GM23248 (cell line): ENCODE results near the gene KCP. TPM values are rescaled to one million over a fixed set of nuclear protein-coding genes. Genes with fewer than 3 reads are reported as not detected.

Source experiments
- DNase-seq: peaks from one replicate; pipeline ENCODE4 v3.0.0-alpha.2; 2015
- H2AFZ ChIP-seq: fragments of 200-600 bp; sonication (generic); 2 replicates; pipeline ENCODE4 v1.6.1; 2016; ENCODE audit warnings: antibody characterized with exemption
- H3F3A ChIP-seq: fragments of 200-600 bp; sonication (generic); 2 replicates; pipeline ENCODE4 v1.6.1; 2016; ENCODE audit warnings: mild to moderate bottlenecking, antibody characterized with exemption, mixed run types; ENCODE audit not compliant: insufficient read depth
- H3K27ac ChIP-seq: fragments of 200-600 bp; sonication (generic); 2 replicates; pipeline ENCODE4 v1.5.1; 2016; ENCODE audit warnings: mild to moderate bottlenecking
- H3K27me3 ChIP-seq: fragments of 200-600 bp; sonication (generic); replicated peaks from 2 replicates; pipeline ENCODE4 v1.6.1; 2016; ENCODE audit warnings: mild to moderate bottlenecking; ENCODE audit not compliant: insufficient read depth
- H3K36me3 ChIP-seq: fragments of 200-600 bp; sonication (generic); 2 replicates; pipeline ENCODE4 v1.6.1; 2016; ENCODE audit warnings: low read depth, mild to moderate bottlenecking
- H3K4me1 ChIP-seq: fragments of 200-600 bp; sonication (generic); 2 replicates; pipeline ENCODE4 v1.6.1; 2016; ENCODE audit warnings: mild to moderate bottlenecking; ENCODE audit not compliant: insufficient read depth
- H3K4me2 ChIP-seq: fragments of 200-600 bp; sonication (generic); one replicate; pipeline ENCODE4 v1.6.1; 2016; ENCODE audit warnings: mild to moderate bottlenecking; ENCODE audit not compliant: unreplicated experiment
- H3K4me3 ChIP-seq: fragments of 200-600 bp; sonication (generic); 2 replicates; pipeline ENCODE4 v1.5.1; 2016; ENCODE audit warnings: mild to moderate bottlenecking
- H3K79me2 ChIP-seq: fragments of 200-600 bp; sonication (generic); 2 replicates; pipeline ENCODE4 v1.6.1; 2016; ENCODE audit warnings: mild to moderate bottlenecking; ENCODE audit not compliant: insufficient read depth
- H3K9ac ChIP-seq: fragments of 200-600 bp; sonication (generic); 2 replicates; pipeline ENCODE4 v1.6.1; 2016; ENCODE audit warnings: mild to moderate bottlenecking
- H3K9me2 ChIP-seq: fragments of 200-600 bp; sonication (generic); 2 replicates; pipeline ENCODE4 v1.6.1; 2016; ENCODE audit warnings: mixed run types, mild to moderate bottlenecking, moderate library complexity; ENCODE audit not compliant: insufficient read depth
- H3K9me3 ChIP-seq: fragments of 200-600 bp; sonication (generic); one replicate; pipeline ENCODE4 v1.6.1; 2017; ENCODE audit warnings: low read depth
- H4K20me1 ChIP-seq: fragments of 200-600 bp; sonication (generic); 2 replicates; pipeline ENCODE4 v1.6.0; 2016; ENCODE audit not compliant: insufficient read depth
- EZH2 ChIP-seq: fragments of 200-600 bp; sonication (generic); IDR thresholded peaks from 2 replicates; pipeline ENCODE4 v1.6.1; 2018; ENCODE audit warnings: antibody characterized with exemption, mild to moderate bottlenecking; ENCODE audit not compliant: insufficient read depth, poor library complexity, severe bottlenecking
- EZH2phosphoT487 ChIP-seq: fragments of 200-600 bp; sonication (generic); IDR thresholded peaks from 2 replicates; pipeline ENCODE4 v1.6.1; 2018; ENCODE audit warnings: antibody characterized with exemption, moderate library complexity, mild to moderate bottlenecking, low read depth; ENCODE audit not compliant: insufficient read depth
- WGBS, 2 experiments: methylation state at CpG; one replicate each; pipeline ENCODE4 v1.1.6; 2015 to 2017; ENCODE audit warnings: low lambda C conversion rate in 2 of 2, low coverage in 1 of 2; ENCODE audit errors: missing lambda C conversion rate in 2 of 2; 5-methylcytosine and 5-hydroxymethylcytosine counted together
- in situ Hi-C: fragments of 300-500 bp; cut with MboI; formaldehyde crosslinking; loops from 2 replicates; pipeline ENCODE4 v1.15.0; 2020
- polyA plus RNA-seq: library from polyadenylated mRNA; unstranded; fragments of >200 nt; fragmentation: Nextera tagmentation; extraction: Ambion mirVana; gene quantifications from 2 replicates; pipeline ENCODE4 v1.2.1, GENCODE V29; 2016
- total RNA-seq: library from RNA; depleted of rRNA; stranded (reverse); fragments of >200 nt; shearing (Covaris generic); gene quantifications from 2 replicates; pipeline ENCODE4 v1.2.3, GENCODE V29; 2014

KCP gene
- total and polyA plus RNA-seq, 2 experiments from 2014 or later = 0.10 TPM; not detected in 1

DNA sequence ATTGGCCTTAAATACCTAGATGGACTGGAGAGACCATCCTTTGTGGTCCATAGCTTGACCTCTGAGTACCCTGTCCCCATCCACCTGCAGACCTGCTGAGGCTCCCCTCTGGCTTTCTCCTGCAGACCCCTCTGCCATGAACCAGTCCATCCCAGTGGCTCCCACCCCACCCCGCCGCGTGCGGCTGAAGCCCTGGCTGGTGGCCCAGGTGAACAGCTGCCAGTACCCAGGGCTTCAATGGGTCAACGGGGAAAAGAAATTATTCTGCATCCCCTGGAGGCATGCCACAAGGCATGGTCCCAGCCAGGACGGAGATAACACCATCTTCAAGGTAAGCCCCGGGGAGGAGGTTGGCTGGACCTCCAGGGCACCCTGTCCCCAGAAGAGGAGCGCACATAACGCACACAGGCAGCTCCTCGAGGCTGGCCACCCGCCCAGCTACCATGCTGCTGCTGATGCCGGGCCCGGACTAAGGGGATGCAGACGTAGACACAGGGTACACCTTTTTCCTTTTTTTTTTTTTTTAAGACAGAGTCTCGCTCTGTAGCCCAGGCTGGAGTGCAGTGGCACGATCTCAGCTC, 31.5 kb upstream of the KCP start:
- H3K4me2 ChIP-seq = no peak overlapping the region
- H3K79me2 ChIP-seq = no peaks in the 10 kb centered on the region
- WGBS, 2 experiments = 63 to 72% methylated on average over 14 to 16 of the region's 16 CpGs
- no peaks in the 10 kb centered on the region for H3F3A ChIP-seq
- no peaks in the 10 kb centered on the region for H3K4me1 ChIP-seq
- H3K9me3 ChIP-seq = no peaks in the 10 kb centered on the region
- H4K20me1 ChIP-seq = no peaks in the 10 kb centered on the region
- H3K9me2 ChIP-seq = no peaks in the 10 kb centered on the region
- no peak overlapping the region for H3K4me3 ChIP-seq
- no peak overlapping the region for H3K27ac ChIP-seq
- no peaks in the 10 kb centered on the region for H3K36me3 ChIP-seq
- TF ChIP-seq EZH2phosphoT487 = no peak
- no peak for TF ChIP-seq EZH2
- peaks cover 17% of the 10 kb centered on the region; the same call in 1 of the 2 replicates for H3K27me3 ChIP-seq
- in situ Hi-C loops = no loop called here
- no peak overlapping the region for H3K9ac ChIP-seq
- H2AFZ ChIP-seq = no peak overlapping the region
- no peak for DNase-seq

DNA sequence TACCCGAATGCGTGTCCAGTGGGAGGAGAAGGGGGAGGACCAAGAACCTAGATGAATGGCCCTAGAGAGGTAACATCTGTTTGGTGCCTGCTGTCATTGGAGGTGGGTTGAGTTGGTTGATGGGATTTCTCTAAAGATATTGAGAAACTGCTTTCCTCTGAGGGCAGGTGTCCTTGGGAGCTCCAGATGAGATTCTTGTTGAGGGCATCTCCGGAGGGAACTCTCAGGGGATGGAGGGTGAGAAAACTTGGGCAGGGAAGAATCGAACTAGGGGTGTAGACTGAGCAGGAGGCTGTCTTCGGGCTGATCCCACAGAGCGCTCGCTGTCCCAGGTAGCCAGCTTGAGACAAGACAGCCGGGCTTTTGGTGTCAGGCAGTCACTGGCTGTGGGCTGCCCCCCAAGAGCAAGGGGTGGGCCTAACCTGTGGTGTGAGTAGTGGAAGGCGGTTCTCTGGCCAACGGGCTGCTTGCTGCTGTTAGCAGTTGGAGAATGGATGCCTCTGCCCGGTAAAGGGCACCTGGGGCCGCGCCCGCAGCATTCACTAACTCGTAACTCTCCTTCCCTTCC, 30.9 kb upstream of the KCP start:
- no peak for TF ChIP-seq EZH2
- TF ChIP-seq EZH2phosphoT487 = no peak
- H3K4me2 ChIP-seq = no peak overlapping the region
- no peak overlapping the region for H2AFZ ChIP-seq
- H4K20me1 ChIP-seq = no peaks in the 10 kb centered on the region
- no peak overlapping the region for H3K27ac ChIP-seq
- in situ Hi-C loops = no loop called here
- no peak for DNase-seq
- H3K36me3 ChIP-seq = no peaks in the 10 kb centered on the region
- no peaks in the 10 kb centered on the region for H3K4me1 ChIP-seq
- no peak overlapping the region for H3K9ac ChIP-seq
- no peak overlapping the region for H3K4me3 ChIP-seq
- no peaks in the 10 kb centered on the region for H3K9me2 ChIP-seq
- no peaks in the 10 kb centered on the region for H3F3A ChIP-seq
- H3K27me3 ChIP-seq = peaks cover 23% of the 10 kb centered on the region
- 81 to 88% methylated on average over 15 of the region's 15 CpGs for WGBS, 2 experiments
- H3K9me3 ChIP-seq = no peaks in the 10 kb centered on the region
- no peaks in the 10 kb centered on the region for H3K79me2 ChIP-seq

DNA sequence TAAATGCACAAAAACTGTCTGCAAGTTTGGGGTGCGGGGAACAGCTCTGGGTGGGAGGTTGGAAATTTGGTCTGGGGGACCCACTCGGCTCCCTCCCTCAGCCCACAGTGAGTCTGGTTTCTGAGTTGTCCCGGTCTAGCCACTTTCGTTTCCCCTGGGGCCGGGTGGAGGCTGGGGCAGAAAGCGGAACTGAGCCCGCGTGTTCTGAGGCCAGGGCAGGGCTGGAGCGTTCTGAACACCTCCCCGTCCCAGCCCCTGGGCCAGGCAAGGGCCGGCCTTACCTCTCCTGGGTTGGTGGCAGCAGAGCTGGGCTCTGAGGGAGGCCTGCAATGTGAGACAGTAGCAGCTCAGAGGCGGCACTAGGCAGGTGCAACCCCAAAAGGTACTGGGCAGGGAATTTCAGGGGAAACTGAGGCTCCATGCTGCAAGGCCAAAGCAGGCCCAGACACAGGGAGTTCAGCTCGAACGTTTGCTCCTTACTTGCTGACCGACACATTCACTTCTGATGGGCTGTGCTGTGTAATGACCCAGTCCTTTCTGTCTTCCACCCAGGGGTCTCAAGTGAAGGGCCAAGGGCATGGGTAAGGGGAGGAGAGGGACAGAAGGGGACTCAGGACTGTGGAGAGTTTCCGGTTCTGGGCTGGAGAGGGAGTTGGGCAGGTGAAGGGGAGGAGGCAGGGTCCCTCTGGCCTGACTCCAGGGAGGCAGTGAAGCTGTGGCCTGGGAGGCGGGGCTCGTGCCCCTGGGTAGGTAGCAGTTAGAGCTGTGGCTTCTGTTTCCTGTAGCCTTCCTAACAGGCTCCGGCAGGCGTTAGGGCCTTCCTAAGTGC, 30.2 kb upstream of the KCP start:
- TF ChIP-seq EZH2 (no peak), EZH2phosphoT487 (no peak)
- no peak for DNase-seq
- H3K9ac ChIP-seq = no peak overlapping the region
- no peaks in the 10 kb centered on the region for H3K4me1 ChIP-seq
- H3K27ac ChIP-seq = no peak overlapping the region
- H3F3A ChIP-seq = no peaks in the 10 kb centered on the region
- 74 to 82% methylated on average over 19 of the region's 20 CpGs for WGBS, 2 experiments
- no peaks in the 10 kb centered on the region for H3K9me2 ChIP-seq
- H4K20me1 ChIP-seq = no peaks in the 10 kb centered on the region
- H3K79me2 ChIP-seq = no peaks in the 10 kb centered on the region
- H3K4me3 ChIP-seq = no peak overlapping the region
- H3K36me3 ChIP-seq = no peaks in the 10 kb centered on the region
- H3K9me3 ChIP-seq = no peaks in the 10 kb centered on the region
- peaks cover 27% of the 10 kb centered on the region for H3K27me3 ChIP-seq
- in situ Hi-C loops = no loop called here
- H2AFZ ChIP-seq = no peak overlapping the region
- H3K4me2 ChIP-seq = no peak overlapping the region

DNA sequence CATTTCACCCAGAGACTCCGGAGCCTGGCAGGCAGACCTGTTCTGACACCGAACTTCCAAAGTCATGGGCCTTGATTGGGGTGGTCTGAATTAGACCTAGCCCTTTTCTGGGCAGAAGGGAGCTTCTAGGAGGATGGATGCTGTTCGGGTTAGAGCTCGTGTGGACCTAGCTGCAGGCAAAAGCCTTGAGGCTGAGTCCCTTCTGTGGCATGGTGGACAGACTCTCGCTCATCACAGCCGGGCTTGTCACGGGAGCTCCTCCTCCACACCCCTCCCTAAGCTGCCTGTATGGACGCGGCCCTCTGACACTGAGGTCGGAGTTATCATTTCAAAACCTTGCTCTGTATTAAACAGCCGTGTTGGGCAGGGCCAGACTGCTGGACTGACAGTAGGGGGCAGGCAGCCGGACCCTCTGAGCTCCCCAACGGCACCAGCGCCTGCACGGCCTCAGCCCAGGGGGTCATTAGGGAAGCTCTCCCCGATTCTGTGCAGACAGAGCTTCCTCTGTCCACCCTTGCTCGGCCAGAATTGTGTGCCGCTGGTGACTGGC, 29.4 kb upstream of the KCP start:
- H2AFZ ChIP-seq = no peak overlapping the region
- no peak overlapping the region for H3K9ac ChIP-seq
- no peaks in the 10 kb centered on the region for H3F3A ChIP-seq
- H3K4me2 ChIP-seq = no peak overlapping the region
- no peaks in the 10 kb centered on the region for H3K9me3 ChIP-seq
- H3K4me1 ChIP-seq = no peaks in the 10 kb centered on the region
- H4K20me1 ChIP-seq = no peaks in the 10 kb centered on the region
- no peak for DNase-seq
- no peak overlapping the region for H3K27ac ChIP-seq
- 81 to 83% methylated on average over 18 of the region's 18 CpGs for WGBS, 2 experiments
- H3K4me3 ChIP-seq = no peak overlapping the region
- no peaks in the 10 kb centered on the region for H3K9me2 ChIP-seq
- H3K27me3 ChIP-seq = peaks cover 32% of the 10 kb centered on the region
- in situ Hi-C loops = no loop called here
- H3K79me2 ChIP-seq = no peaks in the 10 kb centered on the region
- H3K36me3 ChIP-seq = no peaks in the 10 kb centered on the region
- TF ChIP-seq EZH2phosphoT487 (no peak), EZH2 (no peak)
